ENCODE data around the gene LMBR1.

DNA sequence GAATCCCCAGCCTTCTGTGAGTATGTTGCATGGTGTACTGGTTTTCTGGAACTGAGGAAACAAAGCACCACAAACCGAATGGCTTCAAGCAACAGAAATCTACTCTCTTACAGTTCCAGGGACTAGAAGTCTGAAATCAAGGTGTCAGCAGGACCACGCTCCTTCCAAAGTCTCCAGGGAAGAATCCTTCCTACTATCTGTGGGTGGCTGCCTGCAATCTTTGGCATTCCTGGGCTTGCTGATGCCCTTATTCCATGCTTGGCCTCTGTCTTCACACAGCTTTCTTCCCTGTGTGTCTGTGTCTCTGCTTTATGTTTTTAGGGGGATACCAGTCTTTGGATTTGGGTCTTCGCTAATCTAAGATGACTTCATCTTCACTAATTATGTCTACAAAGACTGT lies 81.3 kb downstream of the LMBR1 start:
- TF ChIP-seq, protein P1, sequence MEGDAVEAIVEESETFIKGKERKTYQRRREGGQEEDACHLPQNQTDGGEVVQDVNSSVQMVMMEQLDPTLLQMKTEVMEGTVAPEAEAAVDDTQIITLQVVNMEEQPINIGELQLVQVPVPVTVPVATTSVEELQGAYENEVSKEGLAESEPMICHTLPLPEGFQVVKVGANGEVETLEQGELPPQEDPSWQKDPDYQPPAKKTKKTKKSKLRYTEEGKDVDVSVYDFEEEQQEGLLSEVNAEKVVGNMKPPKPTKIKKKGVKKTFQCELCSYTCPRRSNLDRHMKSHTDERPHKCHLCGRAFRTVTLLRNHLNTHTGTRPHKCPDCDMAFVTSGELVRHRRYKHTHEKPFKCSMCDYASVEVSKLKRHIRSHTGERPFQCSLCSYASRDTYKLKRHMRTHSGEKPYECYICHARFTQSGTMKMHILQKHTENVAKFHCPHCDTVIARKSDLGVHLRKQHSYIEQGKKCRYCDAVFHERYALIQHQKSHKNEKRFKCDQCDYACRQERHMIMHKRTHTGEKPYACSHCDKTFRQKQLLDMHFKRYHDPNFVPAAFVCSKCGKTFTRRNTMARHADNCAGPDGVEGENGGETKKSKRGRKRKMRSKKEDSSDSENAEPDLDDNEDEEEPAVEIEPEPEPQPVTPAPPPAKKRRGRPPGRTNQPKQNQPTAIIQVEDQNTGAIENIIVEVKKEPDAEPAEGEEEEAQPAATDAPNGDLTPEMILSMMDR (IDR thresholded peaks at IDR 0.05; ENCODE audit: poor library complexity): no peak
- no peak for TF ChIP-seq EZH2phosphoT487 (IDR thresholded peaks at IDR 0.05; ENCODE audit: low read depth, severe bottlenecking, unreplicated experiment)
- no peak for TF ChIP-seq EZH2 (IDR thresholded peaks at IDR 0.05; ENCODE audit: borderline replicate concordance)
